HG02973 (cell line): Measurements from ENCODE around the gene RAN.
"Not testable (repeated sequence)": the region's sequence is repeated elsewhere in the genome, so short reads cannot be mapped to it uniquely, and the experiment has no call there.

Source experiments
- ATAC-seq: cut with Tn5 transposase; IDR thresholded peaks from one replicate; pipeline ENCODE4 v1.9.1; 2021; ENCODE audit warnings: moderate library complexity; ENCODE audit not compliant: unreplicated experiment

RAN gene

GRCh38 chr12:130878193-130879185, 6.6 kb downstream of the RAN start:
- ATAC-seq, result no peak

GRCh38 chr12:130879212-130879686, 7.4 kb downstream of the RAN start:
- ATAC-seq, result peak; percentile 87

GRCh38 chr12:130879781-130880389, 8.0 kb downstream of the RAN start:
- ATAC-seq, result no peak

GRCh38 chr12:130880411-130880885, 8.6 kb downstream of the RAN start:
- ATAC-seq, result peak; percentile 60

- ATAC-seq, result no peak
These were observed 9.2 kb downstream of the RAN start for GRCh38 chr12:130881046-130881445.

GRCh38 chr12:130881548-130881947, 9.7 kb downstream of the RAN start:
- ATAC-seq, result no peak

- not testable (repeated sequence) for ATAC-seq
These were observed 15.3 kb downstream of the RAN start for GRCh38 chr12:130887190-130887589.

- ATAC-seq, result no peak
These were observed 32.2 kb downstream of the RAN start for GRCh38 chr12:130904064-130904463.

- not testable (repeated sequence) for ATAC-seq
These were observed 33.1 kb downstream of the RAN start for GRCh38 chr12:130904936-130905455.

- no peak for ATAC-seq
These were observed 37.2 kb downstream of the RAN start for GRCh38 chr12:130909111-130909510.

- ATAC-seq, result no peak
These were observed 39.3 kb downstream of the RAN start for GRCh38 chr12:130911193-130911592.

GRCh38 chr12:130911933-130912332, 40.1 kb downstream of the RAN start:
- no peak for ATAC-seq

- no peak for ATAC-seq
These were observed 44.5 kb downstream of the RAN start for GRCh38 chr12:130916241-130916911.

GRCh38 chr12:130917607-130918006, 45.7 kb downstream of the RAN start:
- ATAC-seq, result no peak

- no peak for ATAC-seq
These were observed 47.2 kb downstream of the RAN start for GRCh38 chr12:130919086-130919485.

- ATAC-seq, result no peak
These were observed 48.3 kb downstream of the RAN start for GRCh38 chr12:130920119-130920703.

GRCh38 chr12:130920723-130921381, 49.0 kb downstream of the RAN start:
- ATAC-seq, result no peak

GRCh38 chr12:130922511-130922953, 50.7 kb downstream of the RAN start:
- ATAC-seq, result no peak

- no peak for ATAC-seq
These were observed 53.2 kb downstream of the RAN start for GRCh38 chr12:130924966-130925665.

GRCh38 chr12:130925666-130926015, 53.8 kb downstream of the RAN start:
- ATAC-seq, result no peak
